H1 (cell line): ENCODE data around the gene BTNL3. TPM values are rescaled to one million over a fixed set of nuclear protein-coding genes. Genes with fewer than 3 reads are reported as not detected.

ENCODE experiments used
- CTCF ChIA-PET: fragments of 300-600 bp; sonication (Branson Sonifier 250); formaldehyde crosslinking; loops from one replicate; lab custom pipeline; 2021; ENCODE audit not compliant: partially characterized antibody; lab: Charles Lee
- POLR2A ChIA-PET: fragments of 300-600 bp; sonication (Branson Sonifier 250); formaldehyde crosslinking; loops from one replicate; lab custom pipeline; 2021; ENCODE audit warnings: inconsistent platforms; ENCODE audit not compliant: partially characterized antibody; lab: Charles Lee
- DNase-seq, 2 experiments: peaks; one replicate each; pipeline versions ENCODE4 v3.0.0 to v3.0.0-alpha.2; 2010 to 2022; ENCODE audit warnings: low spot score in 2 of 2, low read depth in 1 of 2, mixed read lengths in 1 of 2
- FAIRE-seq: peaks from 2 replicates; lab custom pipeline; 2011; peaks lifted over from hg19 to GRCh38; lab: Jason Lieb, UNC
- H2AFZ ChIP-seq: 2 replicates; pipeline ENCODE4 v1.8.1; 2012; ENCODE audit warnings: low read length, inconsistent platforms
- H2AK5ac ChIP-seq: 2 replicates; pipeline ENCODE4 v1.6.1; 2013; ENCODE audit warnings: low read depth, low read length
- H2BK120ac ChIP-seq: replicated peaks from 2 replicates; pipeline ENCODE3; 2013; ENCODE audit warnings: low read depth, low read length, inconsistent platforms
- H2BK12ac ChIP-seq: 2 replicates; pipeline ENCODE4 v1.6.1; 2013; ENCODE audit warnings: low read depth, low read length
- H2BK15ac ChIP-seq: 2 replicates; pipeline ENCODE4 v1.6.1; 2013; ENCODE audit warnings: low read length
- H2BK20ac ChIP-seq: 2 replicates; pipeline ENCODE4 v1.6.1; 2013; ENCODE audit warnings: low read length
- H2BK5ac ChIP-seq: 2 replicates; pipeline ENCODE4 v1.6.1; 2013; ENCODE audit warnings: low read depth, low read length
- H3K14ac ChIP-seq: 2 replicates; pipeline ENCODE4 v1.6.1; 2013; ENCODE audit warnings: inconsistent platforms; ENCODE audit not compliant: insufficient read length
- H3K18ac ChIP-seq: 2 replicates; pipeline ENCODE4 v1.6.1; 2013; ENCODE audit warnings: low read length; ENCODE audit errors: extremely low read depth
- H3K23ac ChIP-seq: 2 replicates; pipeline ENCODE4 v1.6.1; 2013; ENCODE audit warnings: inconsistent platforms; ENCODE audit not compliant: insufficient read length
- H3K23me2 ChIP-seq: 2 replicates; pipeline ENCODE4 v1.6.1; 2013; ENCODE audit warnings: low read depth, low read length
- H3K27ac ChIP-seq: 2 replicates; pipeline ENCODE4 v1.6.1; 2011; ENCODE audit warnings: low read depth, low read length, inconsistent platforms
- H3K27me3 ChIP-seq, 4 experiments: replicated peaks in 1 of 4; 1 replicate in 1 of 4; 2 replicates in 3 of 4; pipeline versions ENCODE4 v1.6.1 to v1.8.1; 2011 to 2013; ENCODE audit warnings: low read length in 3 of 4, mild to moderate bottlenecking in 3 of 4, inconsistent platforms in 2 of 4, mixed read lengths in 2 of 4, moderate library complexity in 1 of 4; ENCODE audit not compliant: control insufficient read depth in 3 of 4, insufficient read depth in 3 of 4; ENCODE audit errors: extremely low read depth in 1 of 4
- H3K36me3 ChIP-seq, 4 experiments: 2 replicates each; pipeline versions ENCODE4 v1.6.1 to v1.8.1; 2011 to 2013; ENCODE audit warnings: mild to moderate bottlenecking in 4 of 4, low read length in 3 of 4, moderate library complexity in 2 of 4, control low read depth in 1 of 4, inconsistent platforms in 1 of 4; ENCODE audit not compliant: insufficient read depth in 4 of 4, control insufficient read depth in 2 of 4
- H3K4ac ChIP-seq: replicated peaks from 2 replicates; pipeline ENCODE3; 2013; ENCODE audit warnings: low read length, low read depth, mixed read lengths, inconsistent platforms; ENCODE audit not compliant: insufficient read length
- H3K4me1 ChIP-seq, 4 experiments: replicated peaks in 1 of 4; 1 replicate in 1 of 4; 2 replicates in 3 of 4; pipeline versions ENCODE4 v1.6.1 to v1.8.1; 2011 to 2013; ENCODE audit warnings: low read length in 3 of 4, inconsistent platforms in 2 of 4, mixed read lengths in 1 of 4; ENCODE audit not compliant: insufficient read depth in 4 of 4, control insufficient read depth in 3 of 4
- H3K4me2 ChIP-seq, 2 experiments: 2 replicates each; pipeline versions ENCODE4 v1.6.1 to v1.8.1; 2011 to 2013; ENCODE audit warnings: low read depth in 2 of 2, low read length in 2 of 2, control low read depth in 1 of 2, inconsistent platforms in 1 of 2, mild to moderate bottlenecking in 1 of 2; ENCODE audit not compliant: insufficient read depth in 1 of 2
- H3K4me3 ChIP-seq, 4 experiments: fragments of 200-600, 300-600 bp in 1 of 4; sonication (generic), shearing (Covaris generic), sonication (Bioruptor Twin) in 1 of 4; 2 replicates each; pipeline versions ENCODE4 v1.5.1 to v1.8.1; 2011 to 2016; ENCODE audit warnings: low read length in 4 of 4, low read depth in 3 of 4, control low read depth in 2 of 4, inconsistent platforms in 2 of 4, mild to moderate bottlenecking in 2 of 4, mixed read lengths in 1 of 4, moderate library complexity in 1 of 4; ENCODE audit not compliant: insufficient read depth in 2 of 4; ENCODE audit errors: extremely low read depth in 1 of 4
- H3K56ac ChIP-seq: replicated peaks from 2 replicates; pipeline ENCODE3; 2013; ENCODE audit warnings: low read depth, mild to moderate bottlenecking, mixed read lengths, low read length, inconsistent platforms; ENCODE audit not compliant: insufficient read length
- H3K79me1 ChIP-seq: 2 replicates; pipeline ENCODE4 v1.6.1; 2013; ENCODE audit warnings: low read depth, low read length, control low read depth
- H3K79me2 ChIP-seq, 2 experiments: 2 replicates each; pipeline versions ENCODE4 v1.6.1 to v1.8.1; 2012 to 2013; ENCODE audit warnings: low read length in 2 of 2, mild to moderate bottlenecking in 2 of 2, inconsistent platforms in 1 of 2; ENCODE audit not compliant: insufficient read depth in 2 of 2, control insufficient read depth in 1 of 2
- H3K9ac ChIP-seq, 4 experiments: replicated peaks in 1 of 4; 1 replicate in 1 of 4; 2 replicates in 3 of 4; pipeline versions ENCODE4 v1.6.1 to v1.8.1; 2011 to 2013; ENCODE audit warnings: low read depth in 3 of 4, low read length in 3 of 4, control low read depth in 2 of 4, mild to moderate bottlenecking in 2 of 4, moderate library complexity in 2 of 4, inconsistent platforms in 1 of 4; ENCODE audit errors: extremely low read depth in 1 of 4
- H3K9me3 ChIP-seq, 2 experiments: 2 replicates each; pipeline versions ENCODE4 v1.6.1 to v1.8.1; 2012 to 2013; ENCODE audit warnings: mild to moderate bottlenecking in 2 of 2, moderate library complexity in 2 of 2, control low read depth in 1 of 2, inconsistent platforms in 1 of 2, low read depth in 1 of 2, low read length in 1 of 2, mixed read lengths in 1 of 2; ENCODE audit not compliant: insufficient read depth in 2 of 2
- H4K20me1 ChIP-seq, 2 experiments: replicated peaks in 1 of 2; 2 replicates each; pipeline versions ENCODE3 to v1.8.1; 2011 to 2013; ENCODE audit warnings: inconsistent platforms in 2 of 2, low read length in 2 of 2, mild to moderate bottlenecking in 1 of 2; ENCODE audit not compliant: insufficient read depth in 2 of 2, control insufficient read depth in 1 of 2
- H4K5ac ChIP-seq: 2 replicates; pipeline ENCODE4 v1.6.1; 2013; ENCODE audit warnings: low read length, low read depth, mixed read lengths, inconsistent platforms; ENCODE audit not compliant: insufficient read length
- H4K8ac ChIP-seq: 2 replicates; pipeline ENCODE4 v1.8.0; 2013; ENCODE audit warnings: mild to moderate bottlenecking, moderate library complexity, low read length, inconsistent platforms; ENCODE audit not compliant: insufficient read depth; ENCODE audit errors: extremely low read depth
- H4K91ac ChIP-seq: replicated peaks from 2 replicates; pipeline ENCODE3; 2013; ENCODE audit warnings: low read length, mixed read lengths, inconsistent platforms; ENCODE audit not compliant: insufficient read length
- CBX8 ChIP-seq: fragments of 300-800, 300-1000 bp; sonication (generic); IDR thresholded peaks from 2 replicates; pipeline ENCODE4 v1.7.1; 2016; ENCODE audit warnings: low read depth, low read length, borderline replicate concordance
- CHD1 ChIP-seq: IDR thresholded peaks from 2 replicates; pipeline ENCODE4 v1.6.1; 2012; ENCODE audit warnings: low read depth, low read length, improper control_type of control experiment
- EGR1 ChIP-seq: IDR thresholded peaks from 2 replicates; pipeline ENCODE4 v1.6.1; 2011; ENCODE audit warnings: low read depth, low read length, borderline replicate concordance
- GABPA ChIP-seq: IDR thresholded peaks from 2 replicates; pipeline ENCODE4 v1.6.1; 2011; ENCODE audit warnings: mild to moderate bottlenecking, low read length, moderate library complexity, borderline replicate concordance; ENCODE audit not compliant: insufficient read depth
- KDM4A ChIP-seq: IDR thresholded peaks from one replicate; pipeline ENCODE4 v1.7.1; 2012; ENCODE audit warnings: low read depth, mild to moderate bottlenecking, moderate library complexity, low read length, inconsistent platforms; ENCODE audit not compliant: severe bottlenecking
- MAFK ChIP-seq: IDR thresholded peaks from 2 replicates; pipeline ENCODE4 v1.6.1; 2012; ENCODE audit warnings: low read depth, mild to moderate bottlenecking, improper control_type of control experiment, low read length
- NANOG ChIP-seq: IDR thresholded peaks from 2 replicates; pipeline ENCODE4 v1.6.1; 2011; ENCODE audit warnings: low read length, low read depth, mild to moderate bottlenecking, inconsistent platforms; ENCODE audit not compliant: insufficient read depth, poor library complexity, severe bottlenecking
- NRF1 ChIP-seq: IDR thresholded peaks from 2 replicates; pipeline ENCODE4 v1.6.1; 2011; ENCODE audit warnings: mild to moderate bottlenecking, low read depth, low read length, improper control_type of control experiment
- RAD21 ChIP-seq, 2 experiments: IDR thresholded peaks in 1 of 2; conservative IDR thresholded peaks in 1 of 2; 2 replicates each; pipeline ENCODE4 v1.6.1; 2011; ENCODE audit warnings: low read depth in 2 of 2, low read length in 2 of 2, improper control_type of control experiment in 1 of 2, inconsistent platforms in 1 of 2, mild to moderate bottlenecking in 1 of 2, moderate library complexity in 1 of 2
- RXRA ChIP-seq: IDR thresholded peaks from 2 replicates; pipeline ENCODE4 v1.6.1; 2011; ENCODE audit warnings: low read depth, mild to moderate bottlenecking, low read length, moderate library complexity; ENCODE audit not compliant: insufficient read depth
- SP2 ChIP-seq: IDR thresholded peaks from 2 replicates; pipeline ENCODE4 v1.6.1; 2012; ENCODE audit warnings: mild to moderate bottlenecking, low read length, inconsistent platforms
- TAF1 ChIP-seq: IDR thresholded peaks from 2 replicates; pipeline ENCODE4 v1.6.1; 2011; ENCODE audit warnings: mild to moderate bottlenecking, low read depth, low read length
- USF2 ChIP-seq: IDR thresholded peaks from 2 replicates; pipeline ENCODE4 v1.6.1; 2011; ENCODE audit warnings: low read length, improper control_type of control experiment
- WGBS, 2 experiments: shearing (Covaris generic) in 1 of 2; methylation state at CpG; one replicate each; pipeline versions ENCODE4 v1.1.6 to v1.1.7; 2013 to 2015; ENCODE audit warnings: low lambda C conversion rate in 2 of 2, mixed read lengths in 2 of 2, inconsistent platforms in 1 of 2, low coverage in 1 of 2, missing lambda C conversion rate in 1 of 2; ENCODE audit not compliant: insufficient replicate concordance in 2 of 2, insufficient coverage in 1 of 2, insufficient read length in 1 of 2; ENCODE audit errors: extremely low coverage in 1 of 2, missing lambda C conversion rate in 1 of 2; 5-methylcytosine and 5-hydroxymethylcytosine counted together
- polyA plus RNA-seq, 7 experiments: library from polyadenylated mRNA; depleted of rRNA in 3 of 7; stranded (reverse) in 5 of 7; unstranded in 2 of 7; fragments of >200 nt in 5 of 7; fragments of 200-250 nt in 2 of 7; gene quantifications; 1 replicate in 5 of 7; 2 replicates in 1 of 7; 4 replicates in 1 of 7; pipeline versions ENCODE4 v1.2.1 to v1.2.3, GENCODE V29; 2011 to 2013; ENCODE audit warnings: missing spikeins in 2 of 7, mixed read lengths in 2 of 7
- total RNA-seq: library from RNA; stranded (reverse); fragmentation: NEBNext Ultra II Directional; extraction: Animal tissue kit (Norgen Biotek cat#: 25700); gene quantifications from 2 replicates; pipeline ENCODE4 v1.2.1, GENCODE V29; 2021

The BTNL3 gene
- total and polyA plus RNA-seq, 2 of the 8 experiments (the other 6 are each of a cell fraction or from before 2014, with no cell fraction given) = not detected

GRCh38 chr5:180990882-180991242 lies 2.2 kb downstream of the BTNL3 start:
- Histone ChIP-seq H3K27ac (no peak overlapping the region), H3K9ac (no peak overlapping the region), H2BK12ac (no peak overlapping the region), H3K18ac (no peak overlapping the region), H3K14ac (no peak overlapping the region), H2BK120ac (no peak overlapping the region), H2BK5ac (no peak overlapping the region), H3K79me2 (no peaks in the 10 kb centered on the region), H2AK5ac (no peak overlapping the region), H3K23ac (no peak overlapping the region), H3K27me3 (no peaks in the 10 kb centered on the region), H3K4me1 (no peaks in the 10 kb centered on the region), H4K91ac (no peak overlapping the region), H4K5ac (no peak overlapping the region), H3K4me3 (no peak overlapping the region), H2AFZ (no peak overlapping the region), H4K8ac (no peak overlapping the region), H2BK20ac (no peak overlapping the region), H3K56ac (no peak overlapping the region), H4K20me1 (no peaks in the 10 kb centered on the region), H3K79me1 (no peaks in the 10 kb centered on the region), H2BK15ac (no peak overlapping the region), H3K4me2 (no peak overlapping the region), H3K36me3 (no peaks in the 10 kb centered on the region), H3K9me3 (peaks cover 0 to 5% of the 10 kb centered on the region in 2 experiments; a peak in 1 of 4 replicates), H3K23me2 (0 out of 2 replicates have a peak, but pooled peaks cover 1% of the 10 kb centered on the region), H3K4ac (no peak overlapping the region)
- ChIA-PET CTCF (no interaction called here), POLR2A (no interaction called here)
- 78% methylated on average over 4 of the region's 5 CpGs; no CpG with 5 or more reads in 1 of the 2 experiments for WGBS, 2 experiments
- FAIRE-seq (no peak), DNase-seq (no peak)
- no peak for TF ChIP-seq GABPA
- no peak for TF ChIP-seq NRF1
- TF ChIP-seq RAD21 (IDR thresholded peaks at IDR 0.05 in 1 of 2, conservative IDR thresholded peaks at IDR 0.05 in 1 of 2; ENCODE audit: low read depth in 2 of 2, low read length in 2 of 2) = no peak
- no peak for TF ChIP-seq SP2
- no peak for TF ChIP-seq NANOG
- TF ChIP-seq CHD1 = no peak
- TF ChIP-seq MAFK = no peak
- no peak for TF ChIP-seq EGR1
- TF ChIP-seq USF2 = no peak
- TF ChIP-seq CBX8 = no peak
- no peak for TF ChIP-seq RXRA
- TF ChIP-seq TAF1 = no peak
- no peak for TF ChIP-seq KDM4A
